HG02678 (cell line): ENCODE results near the gene CSRP1.

Source experiments
- ATAC-seq: cut with Tn5 transposase; IDR thresholded peaks from one replicate; pipeline ENCODE4 v1.9.1; 2021; ENCODE audit warnings: mild to moderate bottlenecking, moderate library complexity; ENCODE audit not compliant: unreplicated experiment

CSRP1 gene

DNA sequence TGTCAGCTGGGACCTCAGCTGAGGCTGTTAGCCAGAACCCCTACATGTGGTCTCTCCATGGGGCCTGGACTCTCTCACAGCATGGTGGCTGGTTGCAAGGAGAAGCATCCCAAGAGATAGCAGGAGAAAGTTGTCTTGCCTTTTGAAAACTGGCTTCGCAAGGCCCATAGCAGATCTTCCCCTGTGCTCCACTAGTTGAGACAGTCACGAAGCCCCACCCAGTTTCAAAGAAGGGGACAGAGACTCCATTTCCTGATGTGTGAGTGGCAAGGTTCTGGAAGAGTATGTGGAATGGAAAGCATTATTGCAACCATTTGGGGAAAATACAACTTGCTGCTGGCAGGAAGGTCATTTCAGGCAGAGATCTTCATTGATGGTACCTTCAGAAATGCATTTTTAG is 7.5 kb upstream of the CSRP1 start:
- no peak for ATAC-seq

DNA sequence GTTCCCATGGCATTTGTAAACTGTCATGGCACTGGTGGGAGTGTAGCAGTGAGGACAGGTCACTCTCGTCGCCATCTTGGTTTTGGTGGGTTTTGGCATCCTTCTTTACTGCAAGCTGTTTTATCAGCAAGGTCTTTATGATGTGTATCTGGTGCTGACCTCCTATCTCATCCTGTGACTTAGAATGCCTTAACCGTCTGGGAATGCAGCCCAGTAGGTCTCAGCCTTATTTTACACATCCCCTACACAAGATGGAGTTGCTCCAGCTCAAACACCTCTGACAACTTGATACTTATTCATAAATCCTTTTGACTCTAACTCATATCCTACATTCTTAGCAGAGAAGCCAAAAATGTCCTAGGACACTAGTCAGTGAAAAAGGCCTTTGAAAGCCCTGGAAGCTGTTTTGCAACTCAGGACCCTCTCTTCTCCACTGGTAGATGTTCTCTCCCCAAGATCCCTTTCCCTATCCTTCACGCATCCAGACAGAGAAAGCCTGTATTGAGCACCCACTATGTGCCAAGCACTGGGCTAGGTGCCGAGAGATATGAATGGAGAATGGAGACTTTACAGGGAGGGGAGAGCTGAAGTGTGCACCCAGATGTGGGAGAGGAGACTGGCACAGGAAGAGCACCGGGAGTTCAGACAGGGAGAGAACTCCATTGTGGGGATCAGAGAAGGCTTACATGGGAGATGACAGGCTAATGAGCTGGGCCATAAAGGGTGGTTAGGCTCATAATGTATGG is 6.7 kb upstream of the CSRP1 start:
- ATAC-seq = no peak

DNA sequence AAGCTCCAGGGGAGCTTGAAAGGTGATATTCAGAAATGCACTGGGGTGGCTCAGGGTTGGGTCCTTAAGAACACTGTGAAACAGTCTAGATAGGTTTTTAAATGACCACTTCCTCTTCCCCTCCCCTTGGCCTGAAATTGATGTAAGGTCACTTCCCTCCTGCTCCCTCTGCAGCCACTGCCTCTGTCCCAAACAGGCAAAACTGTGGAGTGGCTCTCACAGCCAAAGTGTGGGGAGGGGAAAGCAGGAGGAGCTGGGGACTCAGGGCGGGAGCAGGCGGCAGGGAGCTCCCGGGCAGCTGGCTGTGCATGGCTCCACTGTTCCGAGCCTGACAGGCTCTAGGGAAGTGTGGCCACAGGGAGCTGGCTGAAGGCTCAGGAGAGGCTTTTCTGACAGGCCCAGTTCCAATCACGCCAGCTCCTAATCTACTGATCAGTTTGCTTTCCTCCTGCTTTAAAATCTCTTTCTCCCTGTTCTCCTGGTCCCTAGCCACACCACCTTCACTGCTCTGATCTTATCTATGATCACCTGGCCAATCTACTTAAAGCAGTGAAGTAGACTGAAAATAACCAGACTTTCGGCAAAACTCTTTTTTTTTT is 5.1 kb upstream of the CSRP1 start:
- ATAC-seq = no peak

DNA sequence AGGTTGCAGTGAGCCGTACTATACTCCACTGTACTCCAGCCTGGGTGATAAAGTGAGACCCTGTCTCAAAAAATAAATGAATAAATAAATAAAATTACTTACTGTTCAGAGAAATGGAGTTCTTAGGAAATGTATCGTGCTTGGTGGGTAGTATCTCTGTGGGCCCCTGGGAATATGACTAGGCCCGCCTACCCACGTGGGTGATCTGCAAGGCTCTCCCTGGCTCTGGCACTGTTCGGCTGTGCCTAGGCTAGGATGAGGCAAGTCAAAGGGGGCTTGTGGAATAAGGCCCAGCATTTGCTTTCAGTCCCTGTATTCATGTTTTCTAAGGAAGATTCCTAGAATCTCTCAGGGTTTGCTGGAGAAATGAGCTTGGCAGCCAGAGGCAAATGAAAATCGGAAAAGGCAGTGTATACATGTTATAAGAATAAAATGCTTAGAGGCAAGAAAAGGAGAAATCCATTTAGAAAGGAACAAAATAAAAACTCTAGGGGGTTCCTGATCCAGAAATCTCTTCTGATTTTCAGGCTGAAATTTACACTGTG is 4.5 kb upstream of the CSRP1 start:
- ATAC-seq = no peak

DNA sequence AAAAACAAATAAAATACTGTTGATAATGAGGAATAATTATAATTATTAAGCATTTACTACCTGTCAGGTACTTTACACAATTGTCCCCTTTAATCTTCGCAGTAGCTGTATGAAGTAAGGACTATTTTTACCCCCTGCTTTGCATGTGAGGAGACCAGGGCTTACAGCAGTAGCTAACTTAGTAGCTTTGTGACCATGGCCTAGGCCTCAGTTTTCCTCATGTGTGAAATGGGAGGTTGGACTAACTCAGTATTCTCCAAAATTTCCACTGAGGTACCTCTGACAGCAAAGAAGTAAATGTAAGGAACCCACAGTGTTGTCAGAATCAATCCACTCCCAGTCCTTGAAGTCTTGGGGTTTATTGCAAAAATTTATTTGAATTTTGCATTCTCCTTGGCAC is 3.8 kb upstream of the CSRP1 start:
- ATAC-seq = no peak

DNA sequence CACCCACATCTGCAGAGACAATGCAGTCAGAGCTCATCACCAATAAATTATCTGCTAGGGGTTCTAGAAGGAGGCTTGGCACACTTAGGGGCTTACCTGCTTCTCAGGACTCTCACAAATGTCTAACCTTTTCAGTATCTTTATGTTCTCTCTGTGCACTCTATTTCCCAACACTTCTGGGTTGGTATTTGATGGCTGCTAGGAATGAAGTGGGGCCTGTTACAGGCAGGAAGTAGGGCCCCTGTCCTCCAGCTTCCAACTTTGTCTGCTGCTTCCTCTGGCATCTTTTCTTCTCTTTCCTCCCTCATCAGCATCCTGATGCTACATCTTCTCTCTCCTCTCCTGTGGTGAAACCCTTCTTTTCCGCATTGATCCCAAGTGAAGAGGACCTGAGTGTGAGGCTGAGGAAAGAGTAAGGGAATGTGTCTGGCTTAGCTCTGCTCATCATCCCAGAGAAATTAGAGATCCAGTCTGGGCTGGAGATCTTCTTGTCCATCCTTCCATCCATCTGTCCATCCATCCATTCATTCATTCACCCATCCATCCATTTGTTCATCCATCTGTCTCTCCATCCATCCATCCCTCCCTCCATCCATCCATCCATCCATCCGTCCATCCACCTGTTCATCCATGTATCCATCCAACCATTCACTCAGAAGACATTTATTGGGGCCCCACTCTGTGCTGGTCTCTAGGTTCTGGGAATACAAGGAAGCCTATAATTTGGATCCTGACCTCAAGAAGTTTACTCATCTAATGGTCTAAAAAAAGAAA is 2.9 kb upstream of the CSRP1 start:
- ATAC-seq = no peak

GRCh38 chr1:201508809-201509208 is 1.9 kb upstream of the CSRP1 start:
- no peak for ATAC-seq

GRCh38 chr1:201507360-201507675 is 395 bp upstream of the CSRP1 start:
- ATAC-seq = peak; percentile 5

GRCh38 chr1:201506092-201506491 is 831 bp downstream of the CSRP1 start:
- ATAC-seq = no peak

DNA sequence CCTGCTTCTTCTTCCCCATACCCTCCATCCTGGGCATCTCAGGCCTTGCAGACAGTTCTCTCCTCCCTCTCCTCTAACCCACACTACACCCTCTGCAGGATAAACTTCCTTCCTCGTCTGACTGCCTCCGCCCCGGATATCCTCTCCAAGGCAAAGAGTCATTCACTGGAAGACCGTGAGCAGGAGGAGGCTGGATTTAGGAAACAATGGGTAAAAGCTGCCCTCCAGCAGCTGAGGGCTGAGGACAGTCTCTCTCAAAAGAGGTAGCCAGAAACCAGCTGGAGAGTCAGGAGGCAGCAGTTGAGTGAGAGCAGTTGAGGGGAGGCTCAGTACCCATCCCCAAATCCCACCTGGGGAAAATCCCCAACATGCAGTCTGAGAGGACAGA is 1.4 kb downstream of the CSRP1 start:
- no peak for ATAC-seq

GRCh38 chr1:201504799-201505502 is 2.0 kb downstream of the CSRP1 start:
- ATAC-seq = no peak

GRCh38 chr1:201504179-201504631 is 2.7 kb downstream of the CSRP1 start:
- no peak for ATAC-seq

DNA sequence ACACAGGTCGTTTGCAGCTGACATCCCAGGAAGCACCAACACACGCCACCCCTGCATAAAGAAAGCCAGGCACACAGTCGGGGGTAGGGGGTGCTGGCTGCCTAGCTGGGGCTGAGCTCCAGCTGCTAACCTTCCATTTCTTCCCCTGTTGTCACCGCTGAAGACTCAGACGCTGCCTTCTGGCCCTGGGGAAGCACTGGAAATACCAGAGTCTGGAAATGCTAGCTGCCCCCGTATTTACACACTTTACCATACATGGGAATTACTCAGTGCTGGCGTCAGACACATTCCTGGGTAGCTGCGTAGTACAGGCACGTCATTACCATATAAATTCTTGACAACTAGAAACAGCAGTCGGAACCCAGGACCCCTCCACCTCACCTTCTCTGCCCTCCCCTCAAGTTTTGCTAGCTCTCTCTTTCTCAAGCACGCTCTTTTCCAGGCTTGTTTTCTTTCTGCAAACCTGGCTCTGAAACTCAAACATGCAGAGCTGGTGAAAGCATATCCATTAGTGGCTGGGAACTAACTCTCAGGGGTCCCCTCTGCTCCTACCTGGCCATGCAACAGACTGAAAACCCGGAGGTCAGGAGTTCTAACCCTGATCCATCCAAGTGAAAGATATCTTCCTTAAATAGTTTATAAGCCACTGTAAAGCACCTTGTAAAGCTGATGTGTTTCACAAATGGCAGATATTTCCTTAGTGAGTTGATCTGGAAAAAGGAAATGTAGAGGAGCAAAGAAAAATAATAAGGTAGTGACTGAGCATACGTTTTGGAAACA is 3.3 kb downstream of the CSRP1 start:
- no peak for ATAC-seq

- no peak for ATAC-seq
Observed at GRCh38 chr1:201502511-201502857, 4.4 kb downstream of the CSRP1 start.

- ATAC-seq = no peak
Observed at GRCh38 chr1:201501812-201502510, 5.0 kb downstream of the CSRP1 start.

- no peak for ATAC-seq
Observed at GRCh38 chr1:201501144-201501543, 5.8 kb downstream of the CSRP1 start.

DNA sequence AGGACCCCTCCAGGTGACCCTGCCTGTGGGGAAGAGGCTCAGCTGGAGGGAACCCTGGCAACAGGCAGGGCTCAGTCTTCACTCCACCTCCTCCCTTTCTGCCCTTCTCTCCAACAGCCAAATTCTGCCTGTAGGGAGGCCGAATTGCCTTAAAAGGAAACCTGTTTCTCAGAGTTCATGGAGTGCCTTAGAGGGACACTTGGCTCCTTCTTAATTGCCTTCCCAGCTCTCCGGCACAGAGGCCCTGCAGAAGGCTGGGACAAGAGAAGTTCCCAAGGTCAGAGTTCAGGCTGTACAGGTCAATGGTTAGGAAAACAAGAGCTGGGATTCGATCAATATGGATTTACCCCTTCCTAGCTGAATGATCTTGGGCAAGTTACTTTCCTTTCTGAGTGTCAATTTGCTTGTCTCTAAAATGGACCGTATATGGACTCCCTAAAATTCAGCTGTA is 6.2 kb downstream of the CSRP1 start:
- no peak for ATAC-seq

DNA sequence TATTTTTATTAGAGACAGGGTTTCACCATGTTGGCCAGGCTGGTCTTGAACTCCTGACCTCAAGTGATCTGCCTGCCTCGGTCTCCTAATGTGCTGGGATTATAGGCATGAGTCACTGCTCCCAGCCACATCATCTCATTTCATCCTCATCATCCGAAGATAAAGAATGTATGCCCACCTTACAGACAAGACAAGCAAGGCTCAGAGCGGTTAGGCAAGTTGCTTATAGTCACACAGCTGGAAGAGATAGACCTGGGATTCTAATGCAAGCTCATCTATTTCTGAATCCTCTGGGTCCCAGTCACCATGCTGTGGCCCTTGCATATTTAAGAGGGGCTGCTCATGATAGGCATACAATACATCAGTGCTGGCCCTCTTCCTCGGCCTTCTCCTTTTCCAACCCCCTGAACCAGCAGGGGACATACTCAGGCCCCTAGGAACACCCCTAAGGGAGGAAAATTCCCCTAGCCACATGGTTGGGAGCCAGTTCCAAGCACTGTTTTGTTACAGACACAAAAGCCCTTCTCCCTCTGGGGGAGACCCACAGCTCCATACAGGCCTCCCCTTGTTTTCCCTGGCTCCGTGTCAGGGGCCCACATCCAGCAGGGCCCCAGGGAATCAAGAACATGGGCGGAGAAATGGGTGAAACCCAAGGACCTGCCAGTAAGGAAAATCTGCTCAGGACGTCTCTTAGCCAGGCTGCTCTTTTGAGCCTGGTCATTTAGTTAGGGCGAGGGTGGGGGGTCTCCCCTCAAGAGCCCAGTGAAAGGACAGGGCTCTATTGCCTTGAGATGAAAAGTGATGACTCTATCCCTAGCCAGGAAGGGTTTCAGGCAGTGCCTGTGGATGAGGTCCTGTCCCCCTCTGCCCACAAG is 6.9 kb downstream of the CSRP1 start:
- no peak for ATAC-seq

GRCh38 chr1:201499191-201499590 is 7.7 kb downstream of the CSRP1 start:
- ATAC-seq = no peak
